A549 (cell line): ENCODE measurements around the gene LRG1. TPM values are rescaled to one million over a fixed set of nuclear protein-coding genes. Genes with fewer than 3 reads are reported as not detected.

ENCODE experiments used
- ATAC-seq, 2 experiments: fragments of 200-7000 bp in 1 of 2; fragments of >200 bp in 1 of 2; cut with Nextera tagmentation in 1 of 2; cut with Tn5 transposase in 1 of 2; 3 replicates each; pipeline versions ENCODE4 v1.8.0 to v1.9.1; 2018 to 2020; ENCODE audit warnings: mild to moderate bottlenecking in 1 of 2, moderate library complexity in 1 of 2
- CTCF ChIA-PET: fragments of 300-600 bp; sonication (Branson Sonifier 250); formaldehyde crosslinking; extraction: SDS; loops from one replicate; lab custom pipeline; 2021; ENCODE audit warnings: antibody characterized with exemption, inconsistent platforms; lab: Yijun Ruan, JAX
- POLR2A ChIA-PET: fragments of 350-600 bp; formaldehyde crosslinking; extraction: SDS; loops from one replicate; lab custom pipeline; 2021; ENCODE audit warnings: antibody characterized with exemption, inconsistent platforms; lab: Yijun Ruan, JAX
- DNase-seq, 2 experiments: peaks; one replicate each; pipeline versions ENCODE4 v3.0.0 to v3.0.0-alpha.2; 2011 to 2016; ENCODE audit warnings: low read depth in 1 of 2, low spot score in 1 of 2
- FAIRE-seq: peaks from 2 replicates; lab custom pipeline; 2011; peaks lifted over from hg19 to GRCh38; lab: Jason Lieb, UNC
- H3K27ac ChIP-seq, 2 experiments: fragments of >200 bp; sonication (Bioruptor Twin); formaldehyde crosslinking; 3 replicates each; pipeline ENCODE4 v1.5.1; 2016 to 2017
- H3K4me1 ChIP-seq: fragments of >200 bp; sonication (Bioruptor Twin); formaldehyde crosslinking; 3 replicates; pipeline ENCODE4 v1.6.1; 2016
- H3K4me2 ChIP-seq: fragments of >200 bp; sonication (Bioruptor Twin); formaldehyde crosslinking; 3 replicates; pipeline ENCODE4 v1.6.1; 2016
- H3K4me3 ChIP-seq: fragments of >200 bp; sonication (Bioruptor Twin); formaldehyde crosslinking; 3 replicates; pipeline ENCODE4 v1.5.1; 2016
- H3K9me3 ChIP-seq: fragments of >200 bp; sonication (Bioruptor Twin); formaldehyde crosslinking; 3 replicates; pipeline ENCODE4 v1.6.1; 2016
- CBX2 ChIP-seq: fragments of 200-600 bp; sonication (generic); IDR thresholded peaks from 2 replicates; pipeline ENCODE4 v1.6.1; 2016; ENCODE audit warnings: low read depth, mild to moderate bottlenecking, borderline replicate concordance
- CTCF ChIP-seq: fragments of >200 bp; sonication (Bioruptor Twin); formaldehyde crosslinking; IDR thresholded peaks from 3 replicates; pipeline ENCODE4 v1.5.1; 2016
- EHF ChIP-seq: fragments of 250-450 bp; sonication (Bioruptor Pico); IDR thresholded peaks from 2 replicates; pipeline ENCODE4 v1.5.0; 2020; ENCODE audit warnings: mild to moderate bottlenecking
- EHMT2 ChIP-seq: fragments of 200-600 bp; sonication (generic); IDR thresholded peaks from 2 replicates; pipeline ENCODE4 v1.6.1; 2016; ENCODE audit warnings: antibody characterized with exemption, low read depth, mild to moderate bottlenecking, moderate library complexity
- FOSL2 ChIP-seq, 2 experiments: fragments of 450-650 bp in 1 of 2; fragments of >200 bp in 1 of 2; sonication (Bioruptor Twin) in 1 of 2; formaldehyde crosslinking; IDR thresholded peaks; 2 replicates each; pipeline versions ENCODE4 v1.5.0 to v1.6.1; 2016 to 2020; ENCODE audit warnings: mild to moderate bottlenecking in 1 of 2, moderate library complexity in 1 of 2
- FOXS1 ChIP-seq: fragments of 250-450 bp; sonication (Bioruptor Pico); IDR thresholded peaks from 2 replicates; pipeline ENCODE4 v1.5.0; 2020; ENCODE audit warnings: mild to moderate bottlenecking, moderate library complexity
- HDAC2 ChIP-seq: fragments of 200-600 bp; sonication (generic); IDR thresholded peaks from 2 replicates; pipeline ENCODE4 v1.6.1; 2016
- KDM1A ChIP-seq: fragments of 200-600 bp; sonication (generic); IDR thresholded peaks from 2 replicates; pipeline ENCODE4 v1.6.1; 2016; ENCODE audit warnings: low read depth, mild to moderate bottlenecking
- MAZ ChIP-seq: fragments of 150-350 bp; IDR thresholded peaks from 2 replicates; pipeline ENCODE4 v1.6.1; 2014; ENCODE audit warnings: antibody characterized with exemption, low read depth, low read length, borderline replicate concordance
- MYC ChIP-seq: IDR thresholded peaks from 2 replicates; pipeline ENCODE4 v1.6.1; 2012; ENCODE audit warnings: mild to moderate bottlenecking, inconsistent platforms, low read length, improper control_type of control experiment, borderline replicate concordance
- RAD21 ChIP-seq, 2 experiments: fragments of >200 bp in 1 of 2; sonication (Bioruptor Twin) in 1 of 2; formaldehyde crosslinking in 1 of 2; IDR thresholded peaks in 1 of 2; conservative IDR thresholded peaks in 1 of 2; 2 replicates in 1 of 2; 3 replicates in 1 of 2; pipeline ENCODE4 v1.6.1; 2012 to 2018; ENCODE audit warnings: inconsistent platforms in 1 of 2
- REST ChIP-seq: fragments of 200-600 bp; sonication (generic); IDR thresholded peaks from 2 replicates; pipeline ENCODE4 v1.6.1; 2016; ENCODE audit warnings: antibody characterized with exemption, mild to moderate bottlenecking, moderate library complexity
- SMC3 ChIP-seq: fragments of >200 bp; sonication (Bioruptor Twin); formaldehyde crosslinking; IDR thresholded peaks from 3 replicates; pipeline ENCODE4 v1.6.1; 2018; ENCODE audit warnings: inconsistent platforms
- TFCP2L1 ChIP-seq: fragments of 250-450 bp; sonication (Bioruptor Pico); IDR thresholded peaks from 2 replicates; pipeline ENCODE4 v1.5.0; 2021; ENCODE audit warnings: mild to moderate bottlenecking
- ZFP36 ChIP-seq: fragments of 450-650 bp; IDR thresholded peaks from 2 replicates; pipeline ENCODE4 v1.6.1; 2014; ENCODE audit warnings: borderline replicate concordance; ENCODE audit not compliant: partially characterized antibody
- WGBS: methylation state at CpG from one replicate; pipeline ENCODE4 v1.1.6; 2017; ENCODE audit errors: missing lambda C conversion rate; 5-methylcytosine and 5-hydroxymethylcytosine counted together
- polyA plus RNA-seq, 4 experiments: library from polyadenylated mRNA; depleted of rRNA in 3 of 4; stranded (reverse); fragments of >200 nt; fragmentation: RNase III in 1 of 4; extraction: RNeasy Plus Mini Kit Qiagen cat#74134 plus additional on column Dnase treatment in 1 of 4; gene quantifications; 2 replicates in 3 of 4; 3 replicates in 1 of 4; pipeline ENCODE4 v1.2.3, GENCODE V29; 2011 to 2017
- TF ChIP-seq, protein P1 (sequence below): fragments of 150-350 bp; IDR thresholded peaks from 2 replicates; pipeline ENCODE4 v1.6.1; 2014; ENCODE audit warnings: low read depth, mild to moderate bottlenecking, low read length

Gene LRG1
- polyA plus RNA-seq, 2 of the 4 experiments (the other 2 are of a cell fraction) = 0.18 TPM; not detected in 1

DNA sequence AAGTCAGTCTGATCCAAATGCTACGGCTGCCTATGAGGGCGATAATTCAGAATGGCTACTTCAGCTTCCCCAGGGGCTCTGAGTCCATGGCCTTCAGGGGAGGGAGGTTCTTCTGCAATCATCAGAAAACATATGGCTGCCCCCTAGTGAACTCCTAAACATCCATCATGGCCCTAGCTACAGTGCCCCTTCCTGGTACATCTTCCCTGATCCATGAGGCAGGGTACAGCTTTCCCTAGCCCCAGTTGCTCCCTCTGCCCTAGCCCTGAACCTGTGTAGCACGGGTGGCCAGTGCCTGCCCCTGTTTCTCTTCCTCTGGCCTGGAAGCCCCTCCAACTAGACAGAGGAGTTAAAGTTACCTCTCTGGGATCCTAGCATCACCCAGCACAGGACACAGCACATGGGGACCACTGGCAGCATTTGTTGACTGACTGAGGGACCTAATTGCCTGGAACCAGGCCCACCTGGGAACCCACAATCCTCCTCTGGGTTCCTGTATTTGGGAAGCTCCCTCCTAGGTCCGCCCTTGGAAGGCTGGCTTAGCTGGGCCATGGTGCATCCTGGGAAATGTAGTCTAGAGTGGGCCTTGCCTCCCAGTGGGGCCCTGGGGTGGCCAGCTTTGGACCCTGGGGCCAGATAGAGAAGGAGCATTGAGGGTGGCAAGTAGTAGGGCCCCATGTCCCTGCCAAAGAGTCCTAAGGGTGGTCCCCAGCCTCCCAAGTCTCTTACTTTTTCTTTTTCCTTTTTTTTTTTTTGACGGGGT, 37.4 kb upstream of the LRG1 start (continued):
- TF ChIP-seq REST (no peak), TFCP2L1 (CRISPR knock-in tag) (no peak)
- TF ChIP-seq, protein P1, sequence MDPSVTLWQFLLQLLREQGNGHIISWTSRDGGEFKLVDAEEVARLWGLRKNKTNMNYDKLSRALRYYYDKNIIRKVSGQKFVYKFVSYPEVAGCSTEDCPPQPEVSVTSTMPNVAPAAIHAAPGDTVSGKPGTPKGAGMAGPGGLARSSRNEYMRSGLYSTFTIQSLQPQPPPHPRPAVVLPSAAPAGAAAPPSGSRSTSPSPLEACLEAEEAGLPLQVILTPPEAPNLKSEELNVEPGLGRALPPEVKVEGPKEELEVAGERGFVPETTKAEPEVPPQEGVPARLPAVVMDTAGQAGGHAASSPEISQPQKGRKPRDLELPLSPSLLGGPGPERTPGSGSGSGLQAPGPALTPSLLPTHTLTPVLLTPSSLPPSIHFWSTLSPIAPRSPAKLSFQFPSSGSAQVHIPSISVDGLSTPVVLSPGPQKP = no peak

- Histone ChIP-seq H3K4me3 (no peak overlapping the region), H3K27ac (peak overlapping the region; percentile 85 to 99), H3K9me3 (no peaks in the 10 kb centered on the region), H3K4me1 (peaks cover 36% of the 10 kb centered on the region), H3K4me2 (peak overlapping the region; percentile 87)
- peak; percentile 72 for DNase-seq
- no peak for FAIRE-seq
- ATAC-seq = peak; percentile 49 to 71; a peak in 5 of 6 replicates
- CTCF ChIA-PET = interaction anchor here (0.7 to 5.6 kb wide), 27 partner anchors 9 to 225 kb away, joined by 3 to 62 read pairs (median 4); partner anchors contain the start of genes SEMA6B and TNFAIP8L1
- WGBS = 48% methylated on average over 16 of the region's 17 CpGs
- TF ChIP-seq RAD21 (conservative IDR thresholded peaks at IDR 0.05 in 1 of 2, IDR thresholded peaks at IDR 0.05 in 1 of 2) = peak; percentile 48 to 50; a peak in 4 of 5 replicates
- TF ChIP-seq SMC3 = peak; percentile 55
- TF ChIP-seq CBX2 = no peak
- no peak for TF ChIP-seq EHMT2
- no peak for TF ChIP-seq EHF
- no peak for TF ChIP-seq MYC
- TF ChIP-seq FOSL2 (IDR thresholded peaks at IDR 0.05) = no peak
- TF ChIP-seq FOSL2 (CRISPR knock-in tag; IDR thresholded peaks at IDR 0.05) = no peak
- peak; percentile 91 for TF ChIP-seq ZFP36
- TF ChIP-seq HDAC2 = peak; percentile 83; the same call in 1 of the 2 replicates
- no peak for TF ChIP-seq MAZ
- no peak for TF ChIP-seq FOXS1 (CRISPR knock-in tag)
- peak; percentile 98; the same call in 1 of the 2 replicates for TF ChIP-seq KDM1A
- TF ChIP-seq CTCF = peak; percentile 63
- POLR2A ChIA-PET = interaction anchor here (0.9 kb wide), 2 partner anchors 60 to 215 kb away, joined by 3 read pairs; partner anchors contain the start of gene FEM1A
Measured at GRCh38 chr19:4576016-4576933, 36.4 kb upstream of the LRG1 start.
